ENCODE data around the gene CARMIL3.
"Not testable (repeated sequence)": the region's sequence is repeated elsewhere in the genome, so short reads cannot be mapped to it uniquely, and the experiment has no call there.

The CARMIL3 gene

DNA sequence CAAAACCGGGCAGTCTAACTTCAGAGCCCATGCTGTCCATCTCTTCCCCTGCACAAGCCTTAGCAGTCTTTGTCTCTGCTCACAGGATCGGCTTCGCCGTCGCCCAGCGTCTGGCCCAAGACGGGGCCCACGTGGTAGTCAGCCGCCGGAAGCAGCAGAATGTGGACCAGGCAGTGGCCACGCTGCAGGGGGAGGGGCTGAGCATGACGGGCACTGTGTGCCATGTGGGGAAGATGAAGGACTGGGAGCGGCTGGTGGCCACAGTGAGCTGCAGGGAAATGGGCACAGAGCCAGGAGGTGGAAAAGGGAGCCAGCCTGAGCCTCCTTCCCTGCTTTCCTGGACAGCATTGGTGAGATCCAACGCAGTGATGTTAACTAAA is 14.2 kb upstream of the CARMIL3 start:
- DNase-seq: no peak

GRCh38 chr14:24038686-24039085 is 13.1 kb upstream of the CARMIL3 start:
- DNase-seq: no peak

DNA sequence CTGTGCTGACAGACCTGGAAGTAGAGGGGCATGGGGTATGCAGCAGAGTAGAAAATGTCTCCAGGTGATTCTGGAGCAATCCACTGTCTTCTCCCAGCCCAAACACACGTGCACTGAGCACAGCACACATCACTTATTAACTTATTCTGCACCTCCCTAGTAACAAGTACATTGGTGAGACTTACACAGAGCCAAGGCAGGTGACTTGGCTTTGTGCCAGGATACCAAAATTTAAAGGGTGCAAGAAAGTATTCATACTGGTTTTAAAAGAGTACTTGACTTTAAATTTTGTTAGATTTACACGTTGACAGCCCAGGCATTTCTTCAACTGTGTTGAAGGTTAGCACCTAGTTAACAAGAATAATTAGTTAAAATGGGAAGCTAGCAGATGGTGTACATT is 11.1 kb upstream of the CARMIL3 start:
- DNase-seq: no peak

- DNase-seq: no peak
Observed at GRCh38 chr14:24042746-24043145, 9.1 kb upstream of the CARMIL3 start.

DNA sequence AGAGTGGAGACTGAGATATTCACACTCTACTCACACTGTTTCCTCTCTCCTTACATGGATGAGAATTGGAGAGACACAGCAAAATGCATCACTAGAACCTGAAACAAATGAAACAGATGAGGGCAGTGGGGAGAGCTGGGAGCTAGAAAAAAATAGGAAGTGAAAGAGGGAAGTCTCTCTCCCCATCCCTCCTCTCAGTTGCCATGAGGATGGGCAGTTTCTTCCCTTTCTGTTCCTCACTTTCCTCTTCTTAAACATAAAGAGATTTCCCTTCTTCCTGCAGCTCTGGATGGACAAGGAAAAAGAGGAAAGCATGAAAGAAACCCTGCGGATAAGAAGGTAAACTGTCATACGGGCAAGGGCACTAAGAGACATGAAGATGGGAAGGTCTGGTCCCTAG is 2.8 kb upstream of the CARMIL3 start:
- DNase-seq: not testable (repeated sequence)

GRCh38 chr14:24050753-24051152 is 1.1 kb upstream of the CARMIL3 start:
- DNase-seq: not testable (repeated sequence)

- DNase-seq: no peak
Observed at GRCh38 chr14:24051176-24051788, 527 bp upstream of the CARMIL3 start.

DNA sequence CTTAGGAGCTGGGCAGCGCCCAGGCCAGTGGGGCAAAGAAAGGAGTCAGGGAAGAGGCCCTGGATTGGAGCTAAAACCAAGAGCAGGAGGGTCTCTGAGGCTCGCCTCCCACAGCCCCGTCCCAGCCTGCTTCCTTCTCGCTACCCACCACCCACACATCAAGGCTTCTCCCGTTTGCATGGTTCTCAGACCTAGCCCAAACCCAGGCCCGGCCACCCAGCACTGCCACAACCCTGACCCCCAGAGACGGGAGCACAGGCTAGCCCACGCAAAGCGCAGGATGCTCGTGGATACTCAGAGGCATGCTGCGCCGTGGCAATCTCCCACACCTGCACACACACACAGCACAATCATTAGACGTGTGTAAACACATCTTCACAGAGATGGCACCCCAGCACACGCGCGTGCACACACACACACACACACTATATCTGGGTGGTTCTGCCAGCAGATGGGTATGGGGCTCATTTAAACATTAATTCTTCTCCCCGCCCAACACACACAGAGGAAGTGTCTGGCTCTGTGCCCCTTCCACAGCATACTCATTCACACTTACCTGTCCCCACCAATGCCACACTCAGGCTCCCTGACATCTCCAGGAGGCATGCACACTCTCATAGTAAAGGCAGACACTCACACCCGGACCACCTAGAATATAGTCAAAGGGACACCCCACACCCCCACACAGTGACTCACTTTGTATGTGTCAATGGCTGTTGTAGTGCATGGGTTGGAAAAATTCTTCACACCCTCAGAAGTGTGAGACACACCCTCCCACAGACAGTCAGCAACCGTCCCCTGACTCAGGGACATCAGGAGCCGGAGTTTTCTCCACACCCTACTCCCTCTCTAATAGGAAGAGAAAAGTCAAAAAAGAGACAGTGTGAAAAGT is 1.1 kb downstream of the CARMIL3 start:
- no peak for DNase-seq

DNA sequence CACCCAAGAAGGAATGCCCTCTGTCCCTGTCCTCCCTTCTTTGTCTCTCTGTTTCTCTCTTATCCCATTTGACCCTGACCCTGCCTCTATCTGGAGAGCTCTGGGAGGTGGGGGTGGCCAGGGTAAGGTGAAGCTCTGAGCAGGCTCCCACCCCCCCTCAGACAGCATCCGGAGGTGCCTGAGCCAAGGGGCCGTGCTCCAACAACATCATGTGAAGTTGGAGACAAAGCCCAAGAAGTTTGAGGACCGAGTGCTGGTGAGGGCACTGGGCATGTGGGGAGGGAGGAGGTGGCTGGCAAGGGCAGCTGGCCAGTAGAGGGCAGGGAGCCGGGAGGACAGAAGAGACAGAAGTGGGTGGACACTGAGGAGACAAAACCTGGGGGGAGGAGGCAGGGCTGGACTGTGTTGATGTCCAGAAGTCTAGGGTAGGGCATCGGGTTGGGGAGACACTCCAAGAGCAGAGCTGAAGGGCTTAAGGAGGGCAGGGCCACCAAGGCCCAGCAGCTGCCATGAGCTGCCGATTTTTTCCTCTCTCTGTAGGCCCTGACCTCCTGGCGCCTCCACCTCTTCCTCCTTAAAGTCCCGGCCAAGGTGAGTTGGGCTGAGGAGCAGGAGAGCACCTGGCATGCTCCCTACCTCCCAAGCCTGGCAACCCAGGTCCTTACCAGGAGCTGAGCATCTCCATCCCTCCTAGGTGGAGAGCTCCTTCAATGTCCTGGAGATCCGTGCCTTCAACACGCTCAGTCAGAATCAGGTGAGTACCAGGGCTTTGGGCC is 1.9 kb downstream of the CARMIL3 start:
- no peak for DNase-seq

DNA sequence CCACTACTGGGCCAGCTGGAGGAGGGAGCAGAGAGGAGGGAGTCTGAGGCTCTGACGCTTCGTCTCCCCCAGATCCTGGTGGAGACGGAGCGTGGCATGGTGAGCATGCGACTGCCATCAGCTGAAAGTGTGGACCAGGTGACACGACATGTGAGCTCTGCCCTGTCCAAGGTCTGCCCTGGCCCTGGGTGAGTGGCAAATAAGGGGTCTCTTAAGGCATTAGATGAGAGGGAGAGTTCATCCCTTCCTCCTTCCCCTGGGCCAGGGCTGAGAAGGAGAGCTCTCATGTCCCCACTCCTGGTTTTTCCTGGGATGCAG is 2.5 kb downstream of the CARMIL3 start:
- no peak for DNase-seq

GRCh38 chr14:24054646-24055045 is 2.8 kb downstream of the CARMIL3 start:
- no peak for DNase-seq

- no peak for DNase-seq
Observed at GRCh38 chr14:24055971-24056799, 4.4 kb downstream of the CARMIL3 start.

DNA sequence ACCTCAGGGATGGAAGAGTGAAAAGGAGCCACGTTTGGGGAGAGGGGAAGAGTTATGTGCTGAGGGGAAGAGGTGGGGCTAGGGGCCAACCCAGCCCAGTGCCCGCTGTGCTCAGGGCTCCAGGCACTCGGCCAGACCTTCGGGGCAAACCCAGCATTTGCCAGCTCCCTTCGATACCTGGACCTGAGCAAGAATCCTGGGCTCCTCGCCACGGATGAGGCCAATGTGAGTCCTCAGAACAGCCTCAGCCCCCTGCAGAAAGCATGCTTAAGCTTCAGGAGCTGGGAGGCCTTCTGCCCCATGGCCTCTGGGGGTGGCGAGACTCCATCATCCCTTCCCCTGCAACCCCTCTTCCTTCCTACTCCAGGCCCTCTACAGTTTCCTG is 5.0 kb downstream of the CARMIL3 start:
- no peak for DNase-seq

- DNase-seq: no peak
Observed at GRCh38 chr14:24057271-24057670, 5.5 kb downstream of the CARMIL3 start.

- no peak for DNase-seq
Observed at GRCh38 chr14:24057867-24058259, 6.1 kb downstream of the CARMIL3 start.

DNA sequence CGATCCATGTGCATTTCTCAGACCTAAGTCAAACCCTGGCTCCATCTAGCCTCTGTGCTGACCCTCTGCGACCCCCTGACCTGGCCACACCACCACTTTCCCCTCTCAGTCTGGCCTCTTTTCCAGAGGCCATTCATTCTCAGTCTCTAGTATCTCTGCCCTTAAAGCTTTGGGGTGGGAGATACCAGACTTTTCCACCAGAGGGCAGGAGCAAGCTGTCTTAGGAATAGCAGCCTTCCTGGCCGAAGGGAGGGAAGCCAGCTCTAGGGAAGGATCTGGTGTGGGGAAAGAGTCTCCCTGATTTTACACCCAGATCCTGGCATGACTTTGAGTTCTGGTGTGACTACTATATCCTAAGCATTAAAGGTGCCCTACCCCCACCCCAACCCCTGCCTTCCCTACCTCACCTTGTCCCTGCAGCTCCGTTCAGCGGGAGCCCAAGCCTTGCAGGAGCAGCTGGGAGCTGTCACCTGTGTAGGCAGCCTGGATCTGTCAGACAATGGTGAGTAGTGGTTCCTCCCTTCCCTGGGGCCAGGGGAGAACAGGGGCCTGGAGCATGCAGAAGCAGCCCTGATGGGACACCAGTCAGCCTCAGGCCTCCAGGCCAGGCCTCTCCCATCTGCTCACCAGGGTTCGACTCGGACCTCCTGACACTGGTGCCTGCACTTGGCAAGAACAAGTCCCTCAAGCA is 6.6 kb downstream of the CARMIL3 start:
- peak; percentile 73 for DNase-seq

- no peak for DNase-seq
Observed at GRCh38 chr14:24058951-24059475, 7.2 kb downstream of the CARMIL3 start.

DNA sequence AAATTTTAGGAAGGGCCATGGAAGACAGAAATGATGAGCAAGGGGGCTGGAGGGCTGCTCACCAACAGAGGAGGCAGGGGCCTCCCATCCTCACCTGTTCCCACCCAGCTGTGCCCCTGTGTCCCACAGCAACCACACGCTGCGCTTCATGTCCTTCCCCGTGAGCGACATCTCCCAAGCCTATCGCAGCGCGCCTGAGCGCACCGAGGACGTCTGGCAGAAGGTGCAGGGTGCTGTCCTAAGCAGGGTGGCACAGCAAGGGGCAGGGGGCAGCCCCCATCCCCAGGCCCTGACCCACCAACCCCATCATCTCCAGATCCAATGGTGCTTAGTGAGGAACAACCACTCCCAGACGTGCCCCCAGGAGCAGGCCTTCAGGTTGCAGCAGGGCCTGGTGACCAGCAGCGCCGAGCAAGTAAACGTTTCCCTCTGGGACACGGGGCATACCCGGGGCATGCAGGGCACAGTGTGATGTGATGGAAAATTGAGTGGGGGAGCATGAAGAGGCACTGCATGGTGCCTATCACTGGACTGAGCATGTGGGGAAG is 8.1 kb downstream of the CARMIL3 start:
- no peak for DNase-seq

- DNase-seq: no peak
Observed at GRCh38 chr14:24060443-24060842, 8.6 kb downstream of the CARMIL3 start.

- DNase-seq: no peak
Observed at GRCh38 chr14:24060984-24061913, 9.4 kb downstream of the CARMIL3 start.

Data from right hindlimb (tissue), 1 donor.